HG03045 (cell line): ENCODE measurements around the gene KCNC1.

Experiments
- ATAC-seq: cut with Tn5 transposase; IDR thresholded peaks from one replicate; pipeline ENCODE4 v1.9.1; 2021; ENCODE audit warnings: mild to moderate bottlenecking, moderate library complexity; ENCODE audit not compliant: unreplicated experiment

Gene KCNC1

DNA sequence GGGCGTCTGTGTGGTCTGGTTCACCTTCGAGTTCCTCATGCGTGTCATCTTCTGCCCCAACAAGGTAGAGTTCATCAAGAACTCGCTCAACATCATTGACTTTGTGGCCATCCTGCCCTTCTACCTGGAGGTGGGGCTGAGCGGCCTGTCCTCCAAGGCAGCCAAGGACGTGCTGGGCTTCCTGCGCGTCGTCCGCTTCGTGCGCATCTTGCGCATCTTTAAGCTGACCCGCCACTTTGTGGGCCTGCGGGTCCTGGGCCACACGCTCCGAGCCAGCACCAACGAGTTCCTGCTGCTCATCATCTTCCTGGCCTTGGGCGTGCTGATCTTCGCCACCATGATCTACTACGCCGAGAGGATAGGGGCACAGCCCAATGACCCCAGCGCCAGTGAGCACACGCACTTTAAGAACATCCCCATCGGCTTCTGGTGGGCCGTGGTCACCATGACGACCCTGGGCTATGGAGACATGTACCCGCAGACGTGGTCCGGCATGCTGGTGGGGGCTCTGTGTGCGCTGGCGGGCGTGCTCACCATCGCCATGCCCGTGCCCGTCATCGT lies 37.3 kb downstream of the KCNC1 start:
- no peak for ATAC-seq

DNA sequence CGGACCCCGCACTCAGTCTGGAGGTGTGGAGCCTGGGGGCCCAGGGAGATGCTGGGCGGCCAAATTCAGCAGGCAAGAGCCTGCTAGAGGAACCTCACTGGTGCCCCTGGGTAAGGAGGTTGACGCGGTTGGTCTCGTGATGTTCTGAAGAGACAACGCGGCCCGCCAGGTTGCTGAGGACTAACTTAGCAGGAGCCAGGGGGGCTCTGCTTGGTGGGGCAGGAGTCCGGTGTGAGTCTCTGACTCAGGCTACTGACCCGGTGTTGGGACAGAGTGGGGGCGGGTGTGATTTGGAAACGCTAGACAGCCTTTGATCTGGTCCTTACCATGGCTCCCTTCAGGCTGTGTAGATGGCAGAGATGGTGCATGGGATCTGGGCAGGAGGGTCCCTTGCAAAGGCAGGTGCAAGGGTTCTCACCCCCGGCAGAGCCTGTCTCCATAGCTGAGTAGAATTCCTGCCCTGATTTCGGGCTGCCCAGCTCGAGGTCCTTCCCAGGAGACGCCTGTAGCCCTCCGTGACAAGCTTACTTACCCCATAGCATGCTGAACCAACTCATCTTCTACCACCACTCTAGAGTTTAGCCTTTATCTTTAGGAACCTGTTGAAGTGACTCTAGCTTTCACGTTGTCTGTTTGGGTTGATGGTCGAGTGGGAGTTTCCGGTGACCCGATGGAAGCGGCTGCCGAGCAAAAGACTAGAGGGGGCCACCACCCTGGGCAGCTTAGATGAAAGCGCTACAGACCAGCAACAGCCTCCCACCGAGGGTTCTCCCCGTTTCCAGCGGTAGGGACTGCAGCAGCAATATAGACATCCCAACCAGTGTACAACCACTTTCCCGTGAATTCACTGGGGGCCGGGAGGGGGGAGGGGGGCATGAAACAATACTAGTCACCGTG lies 38.4 kb downstream of the KCNC1 start:
- ATAC-seq: no peak

DNA sequence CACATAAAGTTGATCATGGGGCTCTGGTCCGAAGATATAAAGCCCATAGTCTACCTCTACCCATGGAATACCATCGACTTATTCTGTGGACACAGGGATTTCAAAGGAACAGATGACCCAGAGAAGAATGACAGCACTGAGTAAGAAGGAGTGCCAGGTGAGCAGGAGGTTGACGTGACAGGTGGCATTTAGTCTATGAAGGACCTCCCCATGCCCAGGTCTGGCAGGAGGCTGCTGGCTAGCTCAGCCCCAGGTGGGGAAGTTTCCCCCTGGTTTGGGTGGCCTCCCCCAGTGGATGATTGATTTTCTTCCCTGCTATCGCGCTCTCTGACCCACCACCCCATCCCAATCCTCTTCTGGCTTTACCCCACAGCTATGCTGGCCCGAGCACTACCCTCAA lies 39.1 kb downstream of the KCNC1 start:
- ATAC-seq: no peak

DNA sequence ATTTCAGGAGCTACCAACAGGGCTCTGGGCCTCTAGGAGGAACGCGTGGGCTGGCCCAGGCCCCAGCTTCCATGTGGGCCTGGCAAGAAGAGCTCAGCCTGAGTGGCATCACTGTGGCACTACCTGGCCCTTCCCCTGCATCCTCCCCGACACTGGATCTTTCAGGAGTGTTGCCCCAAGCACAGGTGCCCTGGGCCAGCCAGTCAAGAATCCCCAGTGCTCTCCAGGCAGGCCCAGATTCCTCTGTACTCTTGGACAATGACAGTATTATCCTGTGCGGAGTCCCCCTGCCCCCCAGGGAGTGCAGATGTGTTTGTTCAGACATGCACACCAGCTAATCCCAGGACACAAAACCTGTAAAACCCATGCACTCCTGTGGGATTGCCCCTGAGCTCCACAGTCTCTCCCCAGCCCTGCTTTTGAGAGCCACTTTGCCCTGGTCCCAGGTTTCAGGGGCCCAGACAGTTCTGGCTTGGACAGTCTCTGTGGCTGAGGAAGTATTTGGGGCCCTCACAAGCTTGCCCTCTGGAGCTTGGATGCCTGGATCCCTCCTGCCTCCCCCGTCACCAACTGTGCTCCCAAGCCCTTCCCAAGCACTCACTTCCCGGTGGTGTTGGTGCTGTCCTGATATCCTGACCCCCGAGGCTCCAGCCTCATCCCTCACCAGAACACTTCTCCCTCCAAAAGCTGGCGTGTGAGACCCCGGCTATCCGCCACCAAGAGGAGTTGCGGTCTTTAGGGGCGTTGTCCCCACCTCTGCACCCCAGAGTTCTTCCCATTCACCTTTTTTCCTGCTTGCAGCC lies 39.9 kb downstream of the KCNC1 start:
- ATAC-seq: no peak

DNA sequence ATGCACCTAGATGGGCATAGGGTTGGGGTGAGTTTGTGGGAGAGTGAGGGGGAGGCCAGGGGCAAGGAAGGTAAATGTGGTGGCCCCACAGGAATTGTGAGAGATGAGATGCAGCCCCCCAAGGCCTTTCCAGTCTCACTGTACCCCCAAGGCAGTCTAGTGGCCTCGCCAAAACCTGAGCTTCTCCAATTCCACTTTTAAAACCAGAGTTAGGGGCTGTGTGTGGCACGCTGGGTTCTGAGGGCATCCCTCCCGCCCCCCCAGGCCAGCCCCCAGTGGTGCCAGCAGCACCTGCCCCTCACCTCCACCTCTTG lies 40.4 kb downstream of the KCNC1 start:
- ATAC-seq: no peak

DNA sequence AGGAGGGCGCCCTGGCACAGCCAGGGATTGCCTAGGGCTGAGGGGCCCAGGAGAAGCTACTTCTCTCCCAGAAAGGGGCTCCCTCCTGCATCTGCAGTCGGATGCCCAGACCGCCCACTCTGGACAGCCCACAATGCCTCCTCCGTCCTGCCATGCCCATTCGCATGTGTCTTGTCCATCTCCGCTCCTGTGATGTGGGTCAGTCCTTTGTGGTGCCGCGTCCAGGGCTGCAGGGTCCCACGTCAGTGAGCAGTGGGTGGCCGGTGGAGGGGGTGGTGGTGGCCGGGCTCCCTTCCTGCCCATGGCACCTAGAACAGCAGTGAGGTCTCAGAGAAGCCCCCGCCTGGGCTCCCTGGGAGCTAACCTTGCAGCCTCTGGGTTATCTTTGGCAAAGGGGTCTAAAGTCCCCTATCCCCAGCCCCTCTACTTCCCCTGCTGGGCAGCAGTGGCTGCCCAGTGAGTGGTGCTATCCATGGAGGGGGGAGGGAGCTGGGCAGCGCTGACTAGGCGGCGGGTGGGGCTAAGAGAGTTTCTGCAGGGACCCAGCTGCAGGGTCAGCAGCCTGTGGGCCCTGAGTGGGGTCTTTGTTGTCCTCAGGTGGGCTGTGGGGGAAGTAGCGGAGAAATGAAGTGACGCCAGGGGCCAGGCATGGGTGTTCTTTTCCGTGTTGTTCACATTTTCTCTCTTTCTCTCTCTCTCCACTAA lies 41.1 kb downstream of the KCNC1 start:
- ATAC-seq: no peak

- no peak for ATAC-seq
Measured at GRCh38 chr11:17776212-17776875, 41.8 kb downstream of the KCNC1 start.

GRCh38 chr11:17777086-17777737 lies 42.6 kb downstream of the KCNC1 start:
- ATAC-seq: no peak

GRCh38 chr11:17777738-17778091 lies 43.1 kb downstream of the KCNC1 start:
- no peak for ATAC-seq

DNA sequence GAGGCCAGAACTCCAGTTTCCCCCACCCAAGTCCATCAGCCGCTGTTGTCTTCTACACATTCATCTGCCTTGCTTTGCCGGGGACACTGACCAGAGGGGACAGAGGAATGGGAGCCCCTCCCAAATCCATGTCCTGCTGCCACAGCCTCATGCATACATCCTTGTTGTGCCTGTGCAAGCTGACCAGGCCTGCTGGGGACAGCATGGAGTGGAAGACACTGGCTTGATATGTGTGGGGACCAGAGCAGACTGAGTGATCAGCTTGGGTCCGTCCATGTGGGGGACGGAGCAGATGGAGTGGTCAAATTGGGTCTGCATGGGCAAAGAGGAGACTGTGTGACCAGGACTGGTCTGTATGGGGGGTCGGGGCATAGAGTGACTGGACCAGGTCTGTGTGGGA lies 43.8 kb downstream of the KCNC1 start:
- ATAC-seq: no peak

GRCh38 chr11:17778956-17779860 lies 44.6 kb downstream of the KCNC1 start:
- ATAC-seq: no peak

- no peak for ATAC-seq
Measured at GRCh38 chr11:17779861-17780594, 45.4 kb downstream of the KCNC1 start.

GRCh38 chr11:17780668-17781067 lies 46.1 kb downstream of the KCNC1 start:
- ATAC-seq: no peak

DNA sequence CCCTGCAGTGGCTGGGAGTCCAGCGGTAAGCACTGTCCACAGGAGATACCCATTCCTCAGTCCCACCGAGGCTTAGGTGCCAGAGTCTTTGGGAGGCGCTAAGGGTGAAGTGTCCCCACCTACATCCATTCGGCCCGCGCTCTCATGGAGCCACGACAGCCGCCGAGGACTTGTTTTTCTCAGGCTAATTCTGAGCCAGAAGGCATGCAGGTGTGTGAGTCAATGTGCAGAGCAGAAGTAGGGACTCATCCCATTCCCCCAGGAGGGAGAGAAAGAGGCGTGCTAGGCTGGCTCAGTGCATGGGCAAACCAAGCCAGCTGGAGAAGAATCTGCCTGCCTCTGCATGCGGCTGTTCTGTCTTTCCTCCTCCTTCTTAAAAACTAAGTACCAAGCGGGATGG lies 46.6 kb downstream of the KCNC1 start:
- no peak for ATAC-seq

GRCh38 chr11:17781626-17782025 lies 47.0 kb downstream of the KCNC1 start:
- ATAC-seq: no peak

GRCh38 chr11:17782145-17782544 lies 47.6 kb downstream of the KCNC1 start:
- no peak for ATAC-seq

GRCh38 chr11:17782603-17783337 lies 48.2 kb downstream of the KCNC1 start:
- ATAC-seq: no peak

DNA sequence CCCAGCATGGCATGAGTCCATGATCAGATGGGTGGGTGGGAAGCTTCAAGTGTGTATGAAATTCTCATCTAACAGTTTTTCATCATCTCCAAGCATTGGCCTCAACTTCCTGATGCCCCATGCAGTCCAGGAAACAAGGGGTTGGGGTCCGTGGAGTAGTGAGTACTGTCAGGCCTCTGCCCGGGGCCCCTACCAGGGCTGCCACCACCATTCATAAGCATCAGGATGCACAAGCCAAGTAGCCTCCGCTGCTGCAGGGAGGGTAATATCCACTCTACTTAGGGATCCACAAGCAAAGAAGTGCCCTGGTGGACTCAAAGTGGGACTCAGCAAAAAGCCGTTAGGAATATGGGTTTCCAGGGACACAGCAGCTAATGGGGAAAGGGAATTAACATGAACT lies 49.3 kb downstream of the KCNC1 start:
- no peak for ATAC-seq
